CD4-positive, alpha-beta T cell treated with Interleukin-6 for 4 hours (primary cell): ENCODE results near the gene STX3.

Source experiments
- DNase-seq: peaks from one replicate; pipeline ENCODE4 v3.0.0-alpha.2; 2020; ENCODE audit warnings: mixed read lengths

Gene STX3

DNA sequence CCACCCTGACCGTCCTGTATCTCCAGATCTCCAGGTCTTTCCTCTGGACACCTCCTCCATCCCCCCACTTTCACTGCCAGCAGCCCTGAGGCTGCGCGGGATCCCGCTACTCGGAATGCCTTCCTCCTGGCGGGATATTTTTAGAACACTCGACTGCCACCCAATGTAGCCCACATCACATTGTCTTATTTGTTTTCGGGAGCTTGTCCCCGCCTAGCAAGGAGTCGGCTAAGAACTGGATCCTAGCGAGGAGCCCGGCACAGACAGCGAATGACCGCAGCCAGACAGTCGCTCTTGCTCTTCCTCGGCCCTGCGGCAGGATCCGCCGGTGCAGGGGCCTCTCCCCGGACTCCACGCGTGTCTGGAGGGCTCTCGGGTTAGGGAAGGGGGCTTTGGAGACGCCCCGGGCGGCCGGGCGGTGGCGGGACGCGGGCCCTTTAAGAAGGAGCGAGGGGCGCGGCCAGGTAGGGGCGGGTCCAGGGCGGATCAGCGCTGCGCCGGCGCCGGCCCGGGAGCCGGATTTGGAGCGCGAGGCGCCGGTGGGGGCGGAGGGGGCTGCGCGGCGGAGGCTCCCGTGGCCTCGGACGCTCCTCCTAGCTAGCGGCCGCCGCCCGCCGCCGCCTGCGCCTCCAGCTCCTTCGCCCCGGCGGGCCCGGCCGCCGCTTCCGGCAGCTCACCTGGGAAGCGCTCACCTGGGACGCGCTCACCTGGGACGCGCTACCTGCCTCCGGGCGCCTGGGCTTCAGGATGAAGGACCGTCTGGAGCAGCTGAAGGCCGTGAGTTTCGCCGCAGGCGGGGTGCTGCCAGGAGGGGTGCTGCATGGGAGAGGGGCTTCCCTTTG lies at the start of gene STX3:
Gene STX3 (plus strand): TSS at position 518 of the 842 bp plus-strand sequence. CDS start 230 bp downstream, at position 748.
- DNase-seq: peak; percentile 79

DNA sequence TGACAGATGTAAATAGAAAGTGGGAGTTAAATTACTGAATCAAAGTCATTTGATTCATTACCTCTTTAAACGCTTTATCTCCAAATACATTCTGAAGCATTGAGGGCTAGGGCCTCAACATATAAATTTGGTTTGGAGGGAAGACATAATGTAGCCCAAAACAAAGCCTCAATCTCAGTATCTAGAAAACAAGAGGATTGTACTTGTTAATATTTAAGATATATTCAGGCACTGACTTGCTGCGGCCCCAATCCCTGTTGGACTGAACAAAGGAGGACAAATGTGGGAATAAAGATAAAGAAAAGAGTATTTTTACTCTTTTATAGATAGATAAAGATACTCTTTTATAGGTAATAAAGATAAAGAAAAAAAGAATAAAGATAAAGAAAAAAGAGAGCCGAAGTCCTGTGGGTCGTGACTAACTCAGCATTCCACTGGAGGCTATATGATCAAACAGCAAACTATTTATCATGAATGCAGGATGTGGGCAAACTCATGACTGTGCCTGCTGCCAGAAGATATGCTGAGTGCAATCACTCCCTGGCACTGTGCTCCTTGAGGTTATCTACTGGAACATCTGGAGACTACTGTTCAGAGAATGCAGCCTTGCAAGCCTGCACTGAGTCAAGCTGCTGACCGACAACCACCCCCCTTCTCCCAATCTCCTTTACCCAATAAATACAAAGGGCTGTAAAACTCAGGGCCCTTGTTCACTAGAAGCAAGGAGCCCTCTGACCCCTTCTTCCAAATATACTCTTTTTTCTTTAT lies 48.5 kb upstream of the STX3 start:
- no peak for DNase-seq

DNA sequence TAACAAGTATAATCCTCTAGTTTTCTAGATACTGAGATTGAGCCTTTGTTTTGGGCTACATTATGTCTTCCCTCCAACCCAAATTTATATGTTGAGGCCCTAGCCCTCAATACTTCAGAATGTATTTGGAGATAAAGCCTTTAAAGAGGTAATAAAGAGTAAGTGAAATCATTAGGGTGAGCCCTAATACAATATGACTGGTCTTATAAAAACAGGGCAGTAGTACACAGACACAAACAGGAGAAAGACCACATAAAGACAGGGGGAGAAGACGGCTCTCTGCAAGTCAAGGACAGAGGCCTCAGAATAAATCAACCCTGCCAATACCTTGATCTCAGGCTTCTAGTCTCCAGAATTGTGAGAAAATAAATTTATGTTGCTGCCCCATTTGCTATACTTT lies 47.8 kb upstream of the STX3 start:
- DNase-seq: no peak

DNA sequence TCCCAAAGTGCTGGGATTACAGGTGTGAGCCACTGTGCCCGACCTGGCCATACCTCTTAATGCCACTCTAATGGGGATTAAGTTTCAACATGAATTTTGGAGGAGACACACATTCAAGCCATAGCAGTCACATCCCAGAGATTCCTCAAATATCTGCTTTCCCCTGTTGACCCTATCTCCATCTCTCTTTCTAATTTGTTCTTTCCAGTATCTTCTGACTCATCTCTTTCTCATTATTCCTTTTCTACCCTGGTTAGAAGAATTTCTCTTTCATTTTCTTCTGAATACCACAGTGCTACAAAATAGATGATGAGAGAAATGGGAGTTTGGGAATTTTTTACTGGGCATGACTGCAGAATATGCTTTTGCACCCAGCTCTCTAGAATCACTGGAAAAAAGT lies 46.6 kb upstream of the STX3 start:
- no peak for DNase-seq

DNA sequence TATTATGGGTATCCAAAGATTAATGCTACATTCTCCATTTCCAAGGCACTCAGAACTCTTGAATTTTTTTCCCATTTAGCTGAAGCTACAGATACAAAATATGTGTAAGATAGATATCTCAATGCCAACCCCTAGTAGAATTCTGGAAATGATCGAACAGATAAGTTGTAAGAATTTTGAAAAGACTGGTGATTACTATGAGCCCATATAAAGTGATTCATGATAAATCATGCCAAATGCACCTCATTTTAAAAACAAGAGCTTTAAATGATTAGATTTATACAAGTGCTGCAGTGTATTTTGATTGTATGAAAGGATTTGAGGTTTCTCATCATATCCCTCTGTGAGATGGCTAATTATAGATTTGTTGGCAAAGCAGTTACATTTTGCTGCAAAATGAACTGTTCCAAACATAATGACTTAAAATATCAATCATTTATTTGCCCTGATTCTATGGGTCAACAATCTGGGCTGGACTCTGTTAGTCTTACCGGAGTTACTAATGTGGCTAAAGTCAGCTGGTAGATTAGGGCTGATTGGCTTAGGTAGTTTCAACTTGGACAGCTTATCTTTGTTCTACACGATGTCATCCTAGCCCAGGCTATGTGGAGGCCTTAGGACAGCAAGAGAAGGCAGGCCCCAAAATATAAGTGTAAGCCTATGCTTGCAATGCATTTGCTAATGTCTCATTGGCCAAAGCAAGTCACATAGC lies 44.9 kb upstream of the STX3 start:
- DNase-seq: no peak

DNA sequence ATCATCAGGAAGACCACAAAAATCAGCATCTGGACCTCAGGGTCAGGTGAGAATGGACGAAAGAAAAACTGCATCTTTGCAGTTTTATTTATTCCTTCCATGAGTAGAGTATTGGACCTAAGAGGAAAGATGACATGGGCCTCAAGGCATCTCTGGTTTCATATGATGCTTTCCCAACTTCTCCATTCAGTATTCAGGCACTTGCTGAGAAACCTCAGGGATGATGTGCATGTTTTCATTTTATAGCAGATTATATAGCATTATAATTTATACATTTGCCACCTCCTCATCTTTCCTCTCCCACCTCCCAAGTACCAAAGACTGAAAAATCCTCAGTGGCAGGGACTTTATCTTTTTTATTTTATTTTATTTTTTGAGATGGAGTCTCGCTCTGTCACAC lies 41.4 kb upstream of the STX3 start, which contains the start of gene OR10V1:
Gene OR10V1 (minus strand): TSS at position 101 of the 400 bp plus-strand sequence. CDS start 0 bp downstream, at position 101.
- DNase-seq: no peak

DNA sequence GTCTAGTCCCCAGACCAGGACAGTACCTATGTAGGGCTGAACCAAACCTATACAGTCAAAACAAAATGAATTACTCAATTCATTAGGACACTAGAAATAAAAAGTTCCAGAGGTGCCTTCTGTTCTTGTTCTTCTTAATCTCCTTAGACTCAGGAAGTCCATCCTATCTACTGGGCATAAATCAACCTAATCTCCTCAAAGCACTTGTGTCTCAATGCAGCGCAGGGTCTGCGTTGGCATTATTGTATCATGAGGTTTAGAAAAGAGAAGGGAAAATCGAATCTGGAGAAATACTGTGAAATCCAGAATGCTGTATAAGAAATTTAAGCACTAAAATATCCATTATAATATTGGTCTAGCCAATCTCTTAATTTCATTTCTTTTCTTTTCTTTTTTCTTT lies 39.1 kb upstream of the STX3 start:
- DNase-seq: no peak

DNA sequence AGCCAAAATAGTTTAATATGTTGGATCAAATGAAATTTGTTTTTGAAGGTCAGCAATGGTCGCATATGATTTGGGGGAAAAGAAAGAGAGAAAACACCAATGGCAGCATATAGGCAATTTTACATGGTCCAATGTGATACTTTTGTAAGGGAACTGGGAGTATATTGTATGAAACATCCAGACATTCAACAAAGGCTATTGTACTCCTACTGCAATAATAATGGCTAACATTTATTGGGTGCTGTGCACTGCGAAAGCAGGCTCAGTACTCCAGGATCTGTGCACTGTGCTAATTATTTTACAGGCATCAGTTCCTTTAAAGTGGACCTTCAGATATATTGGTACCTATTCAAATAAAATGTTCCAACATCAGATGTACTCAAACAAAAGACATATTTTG lies 35.6 kb upstream of the STX3 start:
- DNase-seq: no peak

DNA sequence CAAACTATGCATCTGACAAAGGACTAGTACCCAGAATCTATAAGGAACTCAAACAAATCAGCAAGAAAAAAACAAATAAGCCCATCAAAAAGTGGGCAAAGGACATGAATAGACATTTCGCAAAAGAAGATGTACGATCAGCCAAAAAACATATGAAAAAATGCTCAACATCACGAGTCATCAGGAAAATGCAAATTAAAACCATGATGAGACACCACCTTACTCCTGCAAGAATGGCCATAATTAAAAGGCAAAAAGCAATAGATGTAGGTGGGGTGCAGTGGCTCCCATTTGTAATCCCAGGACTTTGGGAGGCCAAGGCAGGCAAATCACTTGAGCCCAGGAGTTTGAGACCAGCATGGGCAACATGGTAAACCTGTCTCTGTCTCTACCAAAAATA lies 31.1 kb upstream of the STX3 start:
- DNase-seq: no peak

DNA sequence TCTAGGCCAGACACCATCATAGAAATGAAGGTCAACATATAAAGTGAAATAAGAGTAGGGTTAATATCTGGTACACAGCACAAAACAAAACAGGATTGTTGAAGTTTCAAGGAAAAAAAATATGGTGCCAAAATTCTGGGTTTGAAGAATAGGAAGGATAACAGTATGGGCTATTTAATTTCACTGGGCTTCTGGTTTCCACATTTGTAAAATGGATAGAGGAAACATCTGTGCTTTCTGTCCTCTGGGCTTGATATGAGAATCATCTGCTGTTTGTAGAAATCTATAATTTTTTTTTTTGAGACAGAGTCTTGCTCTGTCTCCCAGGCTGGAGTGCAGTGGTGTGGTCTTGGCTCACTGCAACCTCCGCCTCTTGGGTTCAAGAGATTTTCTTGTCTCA lies 27.8 kb upstream of the STX3 start:
- no peak for DNase-seq

DNA sequence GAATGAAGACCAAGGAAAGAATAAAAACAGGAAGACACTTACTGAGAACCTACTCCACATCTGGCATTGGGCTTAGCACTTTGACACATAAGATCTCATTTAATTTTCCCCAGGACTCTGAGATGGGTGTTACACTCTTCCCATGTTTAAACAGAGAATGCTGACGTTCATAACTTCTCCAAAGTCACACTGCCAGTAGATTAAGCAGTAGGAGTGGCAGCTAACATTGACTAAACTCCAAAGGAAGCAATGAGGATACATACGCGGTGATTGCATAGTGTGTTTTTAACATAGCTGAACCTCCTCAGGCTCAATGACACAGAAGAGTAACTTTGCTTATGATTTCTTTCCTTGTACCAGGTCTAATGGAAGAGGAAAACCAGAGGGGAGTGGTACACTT lies 27.0 kb upstream of the STX3 start:
- no peak for DNase-seq

DNA sequence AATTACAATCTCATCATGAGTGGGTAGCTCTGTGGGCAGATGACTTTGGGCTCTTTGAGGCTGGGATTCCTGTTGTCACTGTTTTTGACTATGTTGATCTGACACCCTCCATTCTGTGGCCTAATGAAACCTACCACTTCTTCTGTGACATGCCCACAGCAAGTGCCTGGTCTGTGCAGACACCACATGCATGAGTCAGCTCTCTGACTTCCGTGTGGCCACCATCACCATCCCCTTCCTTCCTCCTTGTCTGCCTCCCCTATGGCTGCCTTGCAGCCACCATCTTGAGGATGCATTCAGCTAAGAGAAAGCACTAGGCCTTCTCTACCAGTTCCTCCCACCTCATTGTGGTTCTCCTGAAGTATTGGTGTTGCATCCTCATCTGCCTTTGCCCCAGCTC lies 26.3 kb upstream of the STX3 start:
- DNase-seq: no peak

DNA sequence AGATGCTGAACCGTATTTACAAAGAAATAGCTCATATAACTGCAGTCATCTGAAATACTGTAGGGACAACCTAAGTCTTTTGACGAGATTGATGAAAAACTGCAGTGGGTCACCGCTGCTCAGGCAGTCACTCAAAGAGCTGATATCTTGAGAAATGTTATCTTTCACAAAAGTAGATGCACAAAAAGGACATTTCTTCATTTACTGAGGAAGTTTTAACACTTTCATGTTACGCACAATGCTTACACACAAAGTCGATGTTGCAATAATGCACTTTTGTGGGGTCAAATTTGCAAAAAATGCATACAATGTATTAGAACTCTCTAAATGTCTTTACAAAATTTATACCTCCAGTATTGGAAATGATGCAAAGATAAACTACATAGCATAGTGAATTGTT lies 25.3 kb upstream of the STX3 start:
- DNase-seq: no peak

DNA sequence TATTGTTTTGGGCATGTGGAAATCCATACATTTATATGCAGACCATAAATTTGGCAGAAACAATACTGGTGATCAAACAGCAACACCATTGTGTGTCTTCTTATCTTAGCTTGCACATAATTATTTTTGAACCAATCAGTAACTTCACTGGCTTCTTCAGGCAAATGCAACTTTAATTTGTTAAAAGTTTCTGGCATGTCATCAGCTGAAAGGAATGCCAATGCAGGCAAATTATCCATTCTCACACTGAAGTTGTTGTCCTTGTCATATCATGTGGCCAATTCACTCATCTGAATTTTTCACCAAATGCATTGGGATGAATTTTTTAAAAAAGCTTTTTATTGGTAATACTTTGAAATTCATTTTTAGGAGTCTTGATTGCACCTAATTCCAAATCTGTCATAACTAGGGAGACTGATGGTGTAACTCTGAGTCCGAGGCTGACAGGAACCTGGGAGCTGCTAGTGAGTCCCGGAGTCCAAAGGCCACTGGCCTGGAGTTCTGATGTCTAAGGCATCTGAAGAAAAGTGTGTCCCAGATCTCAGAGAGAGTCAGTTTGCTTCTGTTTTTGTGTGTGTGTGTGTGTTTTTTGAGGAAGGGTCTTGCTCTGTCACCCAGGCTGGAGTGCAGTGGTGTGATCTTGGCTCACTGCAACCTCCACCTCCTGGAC lies 24.1 kb upstream of the STX3 start:
- no peak for DNase-seq

DNA sequence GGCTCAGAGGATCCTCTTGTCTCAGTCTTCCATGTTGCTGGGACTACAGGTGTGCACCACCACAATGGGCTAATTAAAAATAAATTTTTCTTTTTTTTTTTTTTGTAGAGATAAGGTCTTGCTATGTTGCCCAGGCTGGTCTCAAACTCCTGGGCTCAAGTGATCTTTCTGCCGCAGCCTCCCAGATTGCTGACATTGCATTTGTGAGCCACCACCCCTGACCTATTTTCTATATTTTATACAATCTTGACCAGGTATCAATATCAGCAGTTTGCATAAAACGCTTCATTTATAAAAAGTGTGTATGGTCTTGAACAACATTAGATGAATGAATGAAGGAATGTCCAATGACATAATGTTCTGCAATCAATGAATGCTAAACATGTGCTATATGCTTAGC lies 9.1 kb upstream of the STX3 start:
- no peak for DNase-seq

DNA sequence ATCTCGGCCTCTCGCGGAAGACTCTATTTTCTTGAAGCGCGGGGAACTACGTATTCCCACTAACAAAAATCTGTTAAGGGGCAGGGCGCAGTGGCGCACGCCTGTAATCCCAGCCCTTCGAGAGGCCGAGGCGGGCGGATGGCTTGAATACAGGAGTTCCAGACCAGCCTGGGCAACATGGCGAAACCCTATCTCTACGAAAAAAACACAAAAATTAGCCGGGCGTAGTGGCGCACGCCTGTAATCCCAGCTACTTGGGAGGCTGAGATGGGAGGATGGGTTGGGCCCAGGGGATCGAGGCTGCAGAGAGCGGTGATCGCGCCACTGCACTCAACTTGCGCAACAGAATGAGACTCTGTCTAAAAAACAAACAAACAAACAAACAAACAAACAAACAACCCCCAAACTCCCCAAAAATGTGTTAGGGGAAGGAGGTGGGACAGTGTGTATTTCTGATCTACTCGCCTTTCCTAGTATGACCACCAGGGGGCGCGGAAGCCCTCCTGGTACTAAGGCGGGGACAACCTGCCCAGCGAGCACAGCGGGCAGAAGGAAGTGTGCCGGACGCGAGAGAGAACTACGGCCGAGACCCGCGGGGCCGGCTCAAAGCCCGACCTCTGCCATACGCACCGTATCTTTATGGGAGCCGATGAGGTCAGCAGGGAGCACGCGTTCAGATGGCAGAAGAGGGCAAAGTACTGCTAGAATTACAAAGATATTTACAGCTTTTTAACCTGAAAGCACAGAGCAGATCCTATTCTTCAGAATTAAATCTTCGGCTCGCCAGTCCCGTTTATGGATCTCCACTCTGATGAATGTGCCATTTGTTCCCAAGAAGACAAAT lies 1.3 kb upstream of the STX3 start:
- DNase-seq: peak; percentile 87

DNA sequence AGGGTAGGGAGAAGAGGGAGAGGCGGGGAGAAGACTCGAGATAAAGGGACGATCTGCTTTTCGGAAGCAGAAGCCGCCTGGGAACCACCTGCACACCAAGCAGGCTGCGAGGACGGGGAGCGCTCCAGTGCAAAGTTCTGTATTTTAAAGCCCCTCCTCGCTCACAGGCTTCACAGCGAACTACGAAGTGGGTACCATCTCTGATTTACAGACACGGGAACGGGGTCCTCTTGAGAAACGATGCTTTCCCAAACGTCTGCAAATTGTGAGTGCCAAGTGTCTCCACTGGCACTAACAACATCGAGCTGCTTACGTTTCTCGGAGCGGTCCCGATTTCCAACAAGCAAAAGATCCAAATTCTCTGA lies 700 bp upstream of the STX3 start:
- peak; percentile 43 for DNase-seq

DNA sequence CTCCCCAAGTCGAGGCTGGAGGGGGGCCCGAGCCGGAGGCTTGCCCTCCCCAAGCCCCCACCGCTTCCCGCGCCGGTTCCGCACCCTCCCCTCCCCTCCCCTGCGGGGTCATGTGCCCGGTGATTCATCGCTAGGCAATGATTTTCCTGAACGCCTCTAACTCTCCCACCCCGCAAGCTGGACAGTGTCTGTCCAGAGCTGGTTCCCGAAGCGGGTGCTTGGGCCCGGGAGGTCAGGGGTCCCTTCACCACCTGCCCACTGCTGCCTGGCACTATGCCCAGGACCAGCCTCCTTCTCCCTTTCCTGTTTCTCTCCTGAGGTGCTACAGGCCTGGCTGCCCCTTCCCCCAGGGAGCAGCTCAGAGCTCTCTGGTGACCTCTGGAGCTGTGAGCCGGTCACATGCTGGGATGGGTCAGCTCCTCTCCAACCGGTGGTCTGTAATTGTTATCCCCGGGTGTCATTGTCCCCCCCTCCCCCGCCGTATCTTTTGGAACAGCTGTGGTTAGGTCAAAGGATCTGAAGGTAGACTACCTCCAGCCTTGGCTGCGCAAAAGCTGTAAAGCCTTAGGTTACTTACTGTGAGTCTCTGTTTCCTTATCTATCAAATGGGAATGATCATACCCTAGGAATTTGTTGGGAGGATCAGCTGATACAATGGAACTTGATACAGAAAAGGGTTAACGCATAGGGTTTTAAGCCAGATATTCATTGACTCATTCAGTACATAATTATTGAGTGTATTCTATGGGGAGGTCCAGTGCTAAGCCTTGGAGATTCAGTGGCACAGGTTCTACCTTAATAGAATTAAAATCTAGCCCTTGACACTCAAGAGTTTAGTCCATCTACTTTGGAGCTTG lies 753 bp downstream of the STX3 start:
- DNase-seq: peak; percentile 70

DNA sequence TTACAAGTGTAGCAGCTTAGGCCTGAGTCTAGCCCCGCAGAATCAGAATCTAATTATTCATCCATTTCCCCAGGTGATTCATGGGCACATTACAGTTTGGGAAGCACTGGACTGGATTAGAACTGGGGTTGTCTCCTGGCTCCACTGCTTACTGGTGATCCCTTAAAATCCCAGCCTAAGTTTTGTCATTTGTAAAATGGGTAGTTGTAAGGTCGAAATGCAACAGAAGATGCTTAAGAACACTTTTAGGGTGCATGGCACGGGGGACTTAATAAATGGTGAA lies 1.3 kb downstream of the STX3 start:
- no peak for DNase-seq

DNA sequence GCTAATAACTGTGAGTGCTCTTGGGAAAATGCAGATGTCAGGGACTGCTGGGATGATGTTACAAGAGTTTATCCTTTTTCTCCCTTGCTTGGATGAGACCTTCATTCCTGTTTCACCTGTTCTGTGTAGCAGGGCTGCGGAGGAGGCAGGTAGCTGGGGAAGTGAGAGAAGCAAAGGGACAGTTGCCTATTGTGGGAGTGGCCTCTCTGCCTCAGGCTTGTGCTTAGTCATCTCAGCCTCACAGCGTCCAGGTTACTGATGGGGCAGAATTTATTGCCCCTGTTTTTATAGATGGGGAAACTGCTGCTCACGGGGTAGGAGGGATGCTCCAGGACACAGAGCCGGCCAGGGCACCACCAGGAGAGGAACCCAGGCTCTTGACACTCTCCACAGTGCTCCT lies 1.7 kb downstream of the STX3 start:
- peak; percentile 12 for DNase-seq

DNA sequence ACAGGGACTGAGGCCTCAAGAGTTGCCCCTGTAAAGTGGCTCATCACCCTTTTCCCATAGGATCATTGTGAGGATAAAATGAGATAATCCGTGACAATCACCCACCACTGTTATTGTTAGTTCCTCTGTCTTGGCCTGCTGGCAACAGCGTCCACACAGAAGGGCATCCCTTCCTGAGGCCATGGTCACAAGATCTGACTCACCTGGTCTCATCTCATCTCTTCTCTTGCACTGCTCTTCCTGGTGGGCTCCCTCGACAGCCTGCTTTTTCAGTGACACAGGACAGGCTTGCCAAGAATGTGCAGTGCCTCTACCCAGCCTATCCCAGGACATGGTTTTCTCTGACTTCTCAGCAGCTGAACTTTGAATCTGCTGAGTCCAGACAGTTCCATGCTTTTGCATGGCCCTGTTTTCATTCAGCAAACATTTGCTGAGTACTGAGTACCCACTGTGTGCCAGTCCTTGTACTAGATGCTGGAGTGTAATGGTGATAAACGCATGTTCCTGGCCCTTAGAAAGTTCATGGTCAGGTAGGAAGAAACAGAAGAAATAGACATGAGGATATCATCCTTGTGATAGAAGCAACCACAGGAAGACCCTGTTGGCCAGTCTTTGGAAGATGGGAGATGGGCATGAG lies 3.3 kb downstream of the STX3 start:
- no peak for DNase-seq
